ENCODE data around the gene CBY2. TPM values are rescaled to one million over a fixed set of nuclear protein-coding genes. Genes with fewer than 3 reads are reported as not detected.

CBY2 gene
- total and polyA plus RNA-seq, 2 donors from 2014 or later = 0.22 TPM; not detected in 1

- Histone ChIP-seq H3K27me3 (ENCODE audit: control insufficient read depth, insufficient read depth, low read length) (no peaks in the 10 kb centered on the region), H3K27ac (ENCODE audit: low read depth in 2 of 2, low read length in 2 of 2) (no peak overlapping the region), H3K4me3 (ENCODE audit: low read length in 3 of 3) (no peak overlapping the region), H3K36me3 (ENCODE audit: control insufficient read depth in 2 of 3, insufficient read depth in 3 of 3, low read length in 3 of 3) (no peaks in the 10 kb centered on the region), H3K4me1 (ENCODE audit: control insufficient read depth in 2 of 3, insufficient read depth in 2 of 3, low read depth in 1 of 3, low read length in 3 of 3) (no peaks in the 10 kb centered on the region), H3K9me3 (ENCODE audit: control insufficient read depth in 2 of 3, insufficient read depth in 1 of 3, low read length in 3 of 3) (no peaks in the 10 kb centered on the region), H3K9ac (ENCODE audit: low read length in 3 of 3) (no peak overlapping the region)
- FAIRE-seq (no peak), DNase-seq (no peak)
- no peak for TF ChIP-seq CTCF (IDR thresholded peaks at IDR 0.05; ENCODE audit: borderline replicate concordance, extremely low read depth, insufficient read depth)
- intact Hi-C loops (cut with DNase I) = no loop called here
These were observed 35.5 kb downstream of the CBY2 start for GRCh38 chr13:45737571-45738017.

- H3K27me3 ChIP-seq (ENCODE audit: control insufficient read depth, insufficient read depth, low read length) = no peaks in the 10 kb centered on the region
- no peaks in the 10 kb centered on the region for H3K36me3 ChIP-seq (ENCODE audit: control insufficient read depth in 2 of 3, insufficient read depth in 3 of 3, low read length in 3 of 3)
- no peak for TF ChIP-seq CTCF (IDR thresholded peaks at IDR 0.05; ENCODE audit: borderline replicate concordance, extremely low read depth, insufficient read depth)
- no peak for FAIRE-seq
- intact Hi-C loops (cut with DNase I) = no loop called here
- H3K9ac ChIP-seq (ENCODE audit: low read length in 3 of 3) = no peak overlapping the region
- no peak overlapping the region for H3K27ac ChIP-seq (ENCODE audit: low read depth in 2 of 2, low read length in 2 of 2)
- H3K9me3 ChIP-seq (ENCODE audit: control insufficient read depth in 2 of 3, insufficient read depth in 1 of 3, low read length in 3 of 3) = no peaks in the 10 kb centered on the region
- no peaks in the 10 kb centered on the region for H3K4me1 ChIP-seq (ENCODE audit: control insufficient read depth in 2 of 3, insufficient read depth in 2 of 3, low read depth in 1 of 3, low read length in 3 of 3)
- no peak for DNase-seq
- no peak overlapping the region for H3K4me3 ChIP-seq (ENCODE audit: low read length in 3 of 3)
These were observed 40.9 kb downstream of the CBY2 start for GRCh38 chr13:45742985-45743384.

GRCh38 chr13:45744979-45745378, 42.9 kb downstream of the CBY2 start:
- Histone ChIP-seq H3K36me3 (ENCODE audit: control insufficient read depth in 2 of 3, insufficient read depth in 3 of 3, low read length in 3 of 3) (no peaks in the 10 kb centered on the region), H3K27me3 (ENCODE audit: control insufficient read depth, insufficient read depth, low read length) (no peaks in the 10 kb centered on the region), H3K9ac (ENCODE audit: low read length in 3 of 3) (no peak overlapping the region), H3K27ac (ENCODE audit: low read depth in 2 of 2, low read length in 2 of 2) (no peak overlapping the region), H3K4me3 (ENCODE audit: low read length in 3 of 3) (no peak overlapping the region), H3K9me3 (ENCODE audit: control insufficient read depth in 2 of 3, insufficient read depth in 1 of 3, low read length in 3 of 3) (no peaks in the 10 kb centered on the region), H3K4me1 (ENCODE audit: control insufficient read depth in 2 of 3, insufficient read depth in 2 of 3, low read depth in 1 of 3, low read length in 3 of 3) (no peaks in the 10 kb centered on the region)
- no peak for FAIRE-seq
- intact Hi-C loops (cut with DNase I) = no loop called here
- no peak for DNase-seq
- TF ChIP-seq CTCF (IDR thresholded peaks at IDR 0.05; ENCODE audit: borderline replicate concordance, extremely low read depth, insufficient read depth) = no peak

- Histone ChIP-seq H3K4me1 (ENCODE audit: control insufficient read depth in 2 of 3, insufficient read depth in 2 of 3, low read depth in 1 of 3, low read length in 3 of 3) (no peaks in the 10 kb centered on the region), H3K4me3 (ENCODE audit: low read length in 3 of 3) (no peak overlapping the region), H3K9ac (ENCODE audit: low read length in 3 of 3) (no peak overlapping the region), H3K9me3 (ENCODE audit: control insufficient read depth in 2 of 3, insufficient read depth in 1 of 3, low read length in 3 of 3) (no peaks in the 10 kb centered on the region), H3K27ac (ENCODE audit: low read depth in 2 of 2, low read length in 2 of 2) (no peak overlapping the region), H3K27me3 (ENCODE audit: control insufficient read depth, insufficient read depth, low read length) (no peaks in the 10 kb centered on the region), H3K36me3 (ENCODE audit: control insufficient read depth in 2 of 3, insufficient read depth in 3 of 3, low read length in 3 of 3) (no peaks in the 10 kb centered on the region)
- intact Hi-C loops (cut with DNase I) = no loop called here
- no peak for TF ChIP-seq CTCF (IDR thresholded peaks at IDR 0.05; ENCODE audit: borderline replicate concordance, extremely low read depth, insufficient read depth)
- DNase-seq = no peak
- FAIRE-seq = no peak
These were observed 45.0 kb downstream of the CBY2 start for GRCh38 chr13:45747071-45747470.

Measured in kidney (tissue), 14 donors.